Measurements from ENCODE around the gene PXYLP1.

PXYLP1 gene

GRCh38 chr3:141228395-141228794 is 3.2 kb upstream of the PXYLP1 start:
- no peak for DNase-seq (ENCODE audit: low spot score)

- no peak for DNase-seq (ENCODE audit: low spot score)
Observed at GRCh38 chr3:141229132-141229531, 2.5 kb upstream of the PXYLP1 start.

- DNase-seq (ENCODE audit: low spot score): no peak
Observed at GRCh38 chr3:141230293-141230692, 1.3 kb upstream of the PXYLP1 start.

- DNase-seq (ENCODE audit: low spot score): peak; percentile 9
Observed at GRCh38 chr3:141231952-141232823, 563 bp downstream of the PXYLP1 start.

- DNase-seq (ENCODE audit: low spot score): no peak
Observed at GRCh38 chr3:141233457-141234161, 2.0 kb downstream of the PXYLP1 start.

GRCh38 chr3:141234283-141234682 is 2.7 kb downstream of the PXYLP1 start:
- DNase-seq (ENCODE audit: low spot score): no peak

DNA sequence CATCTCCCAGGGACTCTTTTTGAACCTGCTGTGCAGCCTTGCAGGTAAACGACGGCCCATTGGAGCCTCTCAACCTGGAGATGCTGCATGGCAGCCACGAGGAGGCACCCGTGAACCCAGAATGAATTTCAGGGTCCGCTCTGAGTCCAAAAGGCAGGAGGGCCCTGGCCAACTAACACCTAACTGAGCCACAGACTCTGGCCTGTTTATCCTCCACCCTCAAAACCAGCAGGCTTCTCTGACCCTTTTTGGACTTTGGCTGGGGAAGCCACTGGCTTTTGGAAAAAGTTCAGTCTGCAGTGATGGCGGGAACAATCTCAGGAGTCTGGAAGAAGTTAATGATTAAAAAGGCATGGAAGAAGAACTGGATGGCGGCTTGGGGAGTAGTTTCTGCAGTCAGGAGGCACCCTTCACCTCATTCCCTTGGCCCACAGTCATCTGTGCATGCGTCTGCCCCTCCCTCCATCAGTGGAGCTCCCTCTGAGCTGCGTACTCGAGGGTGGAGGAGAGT is 4.1 kb downstream of the PXYLP1 start:
- no peak for DNase-seq (ENCODE audit: low spot score)

DNA sequence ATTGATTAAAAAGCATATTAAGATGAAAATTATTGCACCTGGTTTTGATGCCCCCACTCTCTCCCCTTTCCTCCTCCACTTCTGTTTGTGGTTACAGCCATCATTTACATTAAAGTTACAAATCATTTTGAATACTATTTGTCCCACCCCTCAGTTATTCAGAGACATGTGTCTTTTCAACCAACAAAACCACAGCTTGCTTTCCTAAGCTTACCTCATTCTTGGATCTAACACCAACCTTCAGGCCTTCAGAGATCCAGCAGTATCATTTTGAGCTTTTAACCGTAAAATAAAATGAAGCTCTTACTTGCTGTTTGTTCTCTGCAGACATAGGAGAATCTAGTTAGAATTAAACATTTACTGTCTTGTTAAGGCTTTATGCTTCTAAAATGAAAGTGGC is 4.7 kb downstream of the PXYLP1 start:
- DNase-seq (ENCODE audit: low spot score): no peak

GRCh38 chr3:141237701-141238521 is 6.3 kb downstream of the PXYLP1 start:
- peak; percentile 14 for DNase-seq (ENCODE audit: low spot score)

- no peak for DNase-seq (ENCODE audit: low spot score)
Observed at GRCh38 chr3:141239511-141240281, 8.1 kb downstream of the PXYLP1 start.

GRCh38 chr3:141240286-141240685 is 8.7 kb downstream of the PXYLP1 start:
- no peak for DNase-seq (ENCODE audit: low spot score)

GRCh38 chr3:141240687-141241615 is 9.3 kb downstream of the PXYLP1 start:
- no peak for DNase-seq (ENCODE audit: low spot score)

DNA sequence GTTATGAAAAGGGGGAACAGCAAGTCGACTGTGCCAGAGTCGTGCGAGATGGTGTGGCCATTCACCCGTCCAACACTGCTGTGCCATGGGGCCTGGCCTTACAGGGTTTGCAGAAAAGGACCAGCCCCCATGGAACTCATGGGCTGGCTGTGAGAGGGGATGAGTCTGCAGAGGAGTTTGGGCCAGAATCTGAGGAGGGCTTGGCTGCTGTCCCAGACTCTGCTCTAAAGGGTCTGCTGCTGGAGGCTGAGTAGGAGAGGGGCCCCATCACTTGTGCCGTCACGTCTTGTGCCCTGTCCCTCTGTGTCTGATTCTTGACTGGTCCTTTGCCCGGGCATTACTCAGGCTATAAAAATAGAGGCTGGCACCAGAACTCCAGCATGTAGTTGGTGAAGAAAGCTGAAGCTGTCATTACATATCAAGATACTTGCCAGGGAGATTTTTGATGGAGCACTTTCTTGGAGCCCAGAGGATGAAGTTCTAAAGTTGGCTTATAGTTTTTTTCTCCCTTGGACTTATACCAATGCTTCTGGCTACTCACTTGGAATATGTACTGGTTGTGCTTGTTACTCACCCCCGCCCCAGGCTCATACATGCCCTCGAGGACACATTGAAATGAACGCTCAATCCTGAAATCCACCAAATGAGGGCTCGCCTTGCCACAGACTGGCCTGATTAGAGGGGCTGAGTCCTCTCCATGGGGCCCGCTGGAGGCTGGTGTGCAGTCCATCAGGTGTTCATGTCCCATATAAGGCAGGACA is 10.2 kb downstream of the PXYLP1 start:
- no peak for DNase-seq (ENCODE audit: low spot score)

GRCh38 chr3:141242377-141243092 is 10.9 kb downstream of the PXYLP1 start:
- DNase-seq (ENCODE audit: low spot score): no peak

DNA sequence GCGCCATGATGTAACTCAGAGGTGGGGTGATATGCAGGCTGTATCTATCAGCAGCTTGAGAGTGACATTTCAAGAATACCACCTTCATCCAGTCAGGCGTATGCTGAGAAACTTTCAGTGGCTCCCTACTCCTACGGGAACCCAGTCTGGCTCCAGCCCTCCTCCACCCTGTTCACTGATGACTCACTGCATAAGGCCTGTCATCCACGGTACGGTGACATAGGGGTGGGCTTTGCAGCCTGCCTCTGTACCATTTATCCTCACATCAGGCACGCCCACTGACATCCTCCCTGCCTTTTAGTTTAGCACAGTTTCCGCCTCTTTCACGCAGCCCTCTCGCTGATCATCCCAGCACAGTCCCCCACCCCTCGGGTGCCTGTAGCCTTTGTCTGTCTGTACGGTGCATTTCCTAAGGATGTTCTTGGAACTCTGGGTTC is 11.7 kb downstream of the PXYLP1 start:
- DNase-seq (ENCODE audit: low spot score): peak; percentile 57

GRCh38 chr3:141246224-141246957 is 14.8 kb downstream of the PXYLP1 start:
- DNase-seq (ENCODE audit: low spot score): no peak

GRCh38 chr3:141246958-141247301 is 15.3 kb downstream of the PXYLP1 start:
- no peak for DNase-seq (ENCODE audit: low spot score)

- DNase-seq (ENCODE audit: low spot score): no peak
Observed at GRCh38 chr3:141248064-141248463, 16.4 kb downstream of the PXYLP1 start.
